HepG2 (cell line): ENCODE results near the gene C20orf96. TPM values are rescaled to one million over a fixed set of nuclear protein-coding genes. Genes with fewer than 3 reads are reported as not detected.

Source experiments
- AHDC1 ChIP-seq: sonication (generic); formaldehyde crosslinking; IDR thresholded peaks from 2 replicates; pipeline ENCODE4 v1.5.1; 2020; ENCODE audit warnings: mild to moderate bottlenecking, missing genetic modification reagents, borderline replicate concordance
- BRF2 ChIP-seq: sonication (generic); formaldehyde crosslinking; IDR thresholded peaks from 2 replicates; pipeline ENCODE4 v1.8.1; 2022; ENCODE audit warnings: mild to moderate bottlenecking, missing genetic modification reagents
- CCDC6 ChIP-seq: sonication (generic); formaldehyde crosslinking; IDR thresholded peaks from 2 replicates; pipeline ENCODE4 v1.8.1; 2022; ENCODE audit warnings: mild to moderate bottlenecking, missing genetic modification reagents, moderate library complexity
- GFI1 ChIP-seq: sonication (generic); formaldehyde crosslinking; IDR thresholded peaks from 2 replicates; pipeline ENCODE4 v1.5.0; 2020; ENCODE audit warnings: missing genetic modification reagents, mild to moderate bottlenecking, borderline replicate concordance
- HNRNPH1 ChIP-seq: fragments of 200-400 bp; formaldehyde crosslinking; optimal IDR thresholded peaks from 2 replicates; pipeline ENCODE3; 2017; ENCODE audit warnings: mild to moderate bottlenecking, low read depth, low read length
- HOXA7 ChIP-seq: sonication (generic); formaldehyde crosslinking; IDR thresholded peaks from 2 replicates; pipeline ENCODE4 v1.8.1; 2022; ENCODE audit warnings: mild to moderate bottlenecking, missing genetic modification reagents, moderate library complexity
- JUN ChIP-seq: sonication (generic); formaldehyde crosslinking; IDR thresholded peaks from 2 replicates; pipeline ENCODE4 v1.4.0; 2020; ENCODE audit warnings: mild to moderate bottlenecking, missing genetic modification reagents
- KLF9 ChIP-seq: IDR thresholded peaks from 2 replicates; pipeline ENCODE4 v1.6.1; 2016; ENCODE audit warnings: low read depth
- MEF2D ChIP-seq: sonication (generic); formaldehyde crosslinking; IDR thresholded peaks from 2 replicates; pipeline ENCODE4 v1.5.1; 2020; ENCODE audit warnings: mild to moderate bottlenecking, missing genetic modification reagents
- MTF1 ChIP-seq: sonication (generic); formaldehyde crosslinking; IDR thresholded peaks from 2 replicates; pipeline ENCODE4 v1.5.0; 2020; ENCODE audit warnings: missing genetic modification reagents
- NCOA5 ChIP-seq: sonication (generic); formaldehyde crosslinking; IDR thresholded peaks from 2 replicates; pipeline ENCODE4 v1.4.0; 2020; ENCODE audit warnings: missing genetic modification reagents
- NFE2 ChIP-seq: sonication (generic); formaldehyde crosslinking; IDR thresholded peaks from 2 replicates; pipeline ENCODE4 v1.4.0; 2020; ENCODE audit warnings: missing genetic modification reagents
- NFRKB ChIP-seq: fragments of 450-650 bp; IDR thresholded peaks from 2 replicates; pipeline ENCODE4 v1.6.1; 2017
- NR2F6 ChIP-seq, 2 experiments: IDR thresholded peaks; 2 replicates each; pipeline ENCODE4 v1.6.1; 2016; ENCODE audit warnings: antibody characterized with exemption in 1 of 2, mild to moderate bottlenecking in 1 of 2
- RFXANK ChIP-seq: IDR thresholded peaks from 2 replicates; pipeline ENCODE4 v1.6.1; 2016
- SIN3B ChIP-seq: fragments of 150-350 bp; IDR thresholded peaks from 2 replicates; pipeline ENCODE4 v1.6.1; 2014; ENCODE audit warnings: low read length
- SRSF1 ChIP-seq: fragments of 200-400 bp; formaldehyde crosslinking; optimal IDR thresholded peaks from 2 replicates; pipeline ENCODE3; 2017; ENCODE audit warnings: mild to moderate bottlenecking, low read depth, low read length, moderate library complexity
- STAT5B ChIP-seq: sonication (generic); formaldehyde crosslinking; IDR thresholded peaks from 2 replicates; pipeline ENCODE4 v1.4.0; 2020; ENCODE audit warnings: missing genetic modification reagents
- ZFP1 ChIP-seq: IDR thresholded peaks from 2 replicates; pipeline ENCODE4 v1.6.1; 2016
- ZNF333 ChIP-seq: sonication (generic); formaldehyde crosslinking; IDR thresholded peaks from 2 replicates; pipeline ENCODE4 v1.4.0; 2020; ENCODE audit warnings: mild to moderate bottlenecking, missing genetic modification reagents, borderline replicate concordance
- ZNF350 ChIP-seq: sonication (generic); formaldehyde crosslinking; IDR thresholded peaks from 2 replicates; pipeline ENCODE4 v1.4.0; 2020; ENCODE audit warnings: mild to moderate bottlenecking, low read depth, missing genetic modification reagents, borderline replicate concordance
- ZNF639 ChIP-seq: conservative IDR thresholded peaks from 2 replicates; pipeline ENCODE4 v1.6.1; 2018; ENCODE audit warnings: missing genetic modification reagents
- ZNF891 ChIP-seq: sonication (generic); formaldehyde crosslinking; IDR thresholded peaks from 2 replicates; pipeline ENCODE4 v1.5.0; 2020; ENCODE audit warnings: mild to moderate bottlenecking, missing genetic modification reagents
- polyA plus RNA-seq, 8 experiments: library from polyadenylated mRNA; depleted of rRNA in 3 of 8; stranded (reverse) in 7 of 8; unstranded in 1 of 8; fragments of >200 nt; fragmentation: Illumina TruSeq in 4 of 8; extraction: Trizol in 4 of 8; gene quantifications; 2 replicates each; pipeline versions ENCODE4 v1.2.1 to v1.2.3, GENCODE V29; 2011 to 2016; ENCODE audit warnings: low read depth in 4 of 8, missing spikeins in 1 of 8, mixed read lengths in 1 of 8; ENCODE audit not compliant: insufficient read depth in 1 of 8
- total RNA-seq, 5 experiments: library from RNA; depleted of rRNA; stranded (reverse); fragments of >200 nt; fragmentation: Illumina TruSeq; extraction: Trizol; gene quantifications; 2 replicates each; pipeline ENCODE4 v1.2.3, GENCODE V29; 2016; ENCODE audit warnings: low read depth in 1 of 5

Gene C20orf96
- total and polyA plus RNA-seq, 2 of the 13 experiments (the other 11 are each of a cell fraction or from before 2014, with no cell fraction given), result 3.8 to 20.6 TPM

GRCh38 chr20:330233-331149 lies 39.9 kb upstream of the C20orf96 start (continued):
- TF ChIP-seq AHDC1 (no peak), ZNF891 (peak; percentile 90), SIN3B (peak; percentile 38; the same call in 1 of the 2 replicates), STAT5B (CRISPR knock-in tag) (no peak), CCDC6 (CRISPR knock-in tag) (no peak), MTF1 (CRISPR knock-in tag) (no peak), NFE2 (no peak), ZNF350 (CRISPR knock-in tag) (no peak), MEF2D (no peak), GFI1 (no peak), ZNF639 (CRISPR knock-in tag) (no peak), NR2F6 (IDR thresholded peaks at IDR 0.05) (peak; percentile 95), NR2F6 (CRISPR knock-in tag; IDR thresholded peaks at IDR 0.05) (peak; percentile 95), NFRKB (no peak), NCOA5 (CRISPR knock-in tag) (no peak), ZFP1 (CRISPR knock-in tag) (0 out of 2 replicates have a peak, but pooled peaks have one; percentile 26), JUN (CRISPR knock-in tag) (no peak), HOXA7 (CRISPR knock-in tag) (no peak), KLF9 (CRISPR knock-in tag) (no peak), HNRNPH1 (peak; percentile 76), SRSF1 (peak; percentile 24), RFXANK (CRISPR knock-in tag) (no peak), ZNF333 (CRISPR knock-in tag) (no peak), BRF2 (CRISPR knock-in tag) (peak; percentile 21; the same call in 1 of the 2 replicates)
